Kidney epithelial cell (primary cell): ENCODE measurements around the gene KRTAP4-7. TPM values are rescaled to one million over a fixed set of nuclear protein-coding genes. Genes with fewer than 3 reads are reported as not detected.

ENCODE experiments used
- DNase-seq: peaks from one replicate; pipeline ENCODE4 v3.0.0-alpha.2; 2010; ENCODE audit warnings: low read depth
- H3K27me3 ChIP-seq: 2 replicates; pipeline ENCODE4 v1.6.0; 2011; ENCODE audit warnings: low read length; ENCODE audit not compliant: control insufficient read depth, insufficient read depth
- H3K36me3 ChIP-seq: 2 replicates; pipeline ENCODE4 v1.5.1; 2011; ENCODE audit warnings: low read length; ENCODE audit not compliant: control insufficient read depth, insufficient read depth
- H3K4me3 ChIP-seq: 2 replicates; pipeline ENCODE4 v1.5.1; 2011; ENCODE audit warnings: low read depth, mild to moderate bottlenecking, control low read depth, low read length
- CTCF ChIP-seq: IDR thresholded peaks from 2 replicates; pipeline ENCODE4 v1.5.1; 2011; ENCODE audit warnings: mild to moderate bottlenecking, moderate library complexity, low read length, control low read depth, inconsistent platforms; ENCODE audit not compliant: insufficient read depth, poor library complexity, severe bottlenecking
- total RNA-seq: library from RNA; depleted of rRNA; stranded (reverse); fragments of >200 nt; gene quantifications from 2 replicates; pipeline ENCODE4 v1.2.3, GENCODE V29; 2015

Gene KRTAP4-7
- total RNA-seq, 1 donor from 2014 or later = not detected

DNA sequence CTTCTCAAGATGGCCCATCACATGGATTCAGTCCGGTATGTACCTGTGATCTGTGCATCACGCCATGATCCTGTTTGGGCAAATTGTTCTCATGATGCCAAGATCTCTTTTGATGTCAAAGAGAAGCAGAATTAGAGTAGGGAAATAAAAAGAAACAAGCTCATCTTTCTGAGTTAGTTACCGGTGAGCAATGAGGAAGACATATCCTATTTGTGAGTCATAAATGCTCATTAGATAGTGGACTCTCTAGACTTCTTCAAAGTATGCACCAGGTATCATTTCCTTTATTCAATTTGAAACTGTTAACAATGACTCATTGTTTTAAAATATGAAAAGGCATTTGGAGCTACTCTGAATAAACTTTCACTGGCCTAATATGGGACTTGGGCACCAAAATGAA is 48.0 kb downstream of the KRTAP4-7 start:
- no peak for TF ChIP-seq CTCF
- no peaks in the 10 kb centered on the region for H3K36me3 ChIP-seq
- DNase-seq = peak; percentile 18

DNA sequence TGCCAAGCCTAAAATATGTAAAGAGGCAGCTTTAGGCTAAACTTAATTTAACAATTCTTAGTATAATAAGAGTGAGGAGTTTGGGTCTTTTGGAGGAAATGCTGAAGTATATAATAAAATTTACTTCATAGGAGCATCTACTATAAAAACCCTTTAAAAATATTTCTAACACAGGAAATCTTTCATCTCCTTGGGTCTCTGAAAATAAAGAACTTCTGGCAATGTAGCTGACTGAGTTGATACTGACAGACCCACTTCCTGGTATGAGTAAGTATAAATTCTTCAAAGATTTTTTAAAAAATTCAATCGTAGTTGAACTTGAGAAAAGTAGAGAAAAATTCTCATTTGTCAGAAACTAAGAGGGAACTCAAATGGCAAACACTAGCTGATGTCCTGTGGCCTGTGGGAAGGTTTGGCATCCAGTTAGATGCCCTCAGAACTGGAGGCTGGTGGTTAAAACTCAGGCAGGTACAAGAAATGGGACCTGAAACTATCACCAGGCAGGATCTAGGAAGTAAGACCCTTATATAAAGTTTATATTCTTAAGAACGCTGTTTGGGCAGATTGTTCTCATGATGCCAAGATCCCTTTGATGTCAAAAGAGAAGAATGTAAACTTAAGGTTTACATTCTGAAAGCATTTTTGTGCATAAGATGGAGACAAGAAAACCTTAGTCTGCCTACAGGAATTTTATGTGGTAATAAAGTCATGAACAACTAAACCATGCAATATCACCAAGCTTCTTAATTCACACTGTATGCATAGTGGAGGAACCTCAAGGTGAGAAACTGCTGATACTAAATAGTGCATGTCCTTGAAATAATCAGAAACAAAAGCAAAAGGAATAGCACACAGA is 50.2 kb downstream of the KRTAP4-7 start:
- H3K27me3 ChIP-seq = no peaks in the 10 kb centered on the region
- no peak for DNase-seq
- no peak for TF ChIP-seq CTCF
- H3K36me3 ChIP-seq = no peaks in the 10 kb centered on the region
- no peak overlapping the region for H3K4me3 ChIP-seq

More for the DNA sequence above, 48.0 kb downstream of the KRTAP4-7 start:
- no peak overlapping the region for H3K4me3 ChIP-seq
- no peaks in the 10 kb centered on the region for H3K27me3 ChIP-seq

Other genes with a start within 250 kb of the KRTAP4-7 start
- not detected in 2 replicates for gene KRT12, start 216.9 kb upstream of the KRTAP4-7 start, total RNA-seq
- not detected in 2 replicates for gene KRT20, start 198.9 kb upstream of the KRTAP4-7 start, total RNA-seq
- gene KRT23, start 146.5 kb upstream of the KRTAP4-7 start, total RNA-seq = 24.2 and 25.9 TPM in 2 replicates
- not detected in 2 replicates for gene KRT39, start 117.2 kb upstream of the KRTAP4-7 start, total RNA-seq
- not detected in 2 replicates for gene KRT40, start 99.8 kb upstream of the KRTAP4-7 start, total RNA-seq
- gene KRTAP3-3, start 90.0 kb upstream of the KRTAP4-7 start, total RNA-seq = not detected in 2 replicates
- not detected in 2 replicates for gene KRTAP3-2, start 84.2 kb upstream of the KRTAP4-7 start, total RNA-seq
- not detected in 2 replicates for gene KRTAP3-1, start 75.0 kb upstream of the KRTAP4-7 start, total RNA-seq
- not detected in 2 replicates for gene KRTAP1-5, start 56.9 kb upstream of the KRTAP4-7 start, total RNA-seq
- gene KRTAP1-4, start 54.0 kb upstream of the KRTAP4-7 start, total RNA-seq = not detected in 2 replicates
- not detected in 2 replicates for gene KRTAP1-3, start 49.3 kb upstream of the KRTAP4-7 start, total RNA-seq
- not detected in 2 replicates for gene KRTAP1-1, start 42.7 kb upstream of the KRTAP4-7 start, total RNA-seq
- not detected in 2 replicates for gene KRTAP2-1, start 36.8 kb upstream of the KRTAP4-7 start, total RNA-seq
- gene KRTAP2-2, start 28.9 kb upstream of the KRTAP4-7 start, total RNA-seq = not detected in 2 replicates
- 4.3 and 5.2 TPM in 2 replicates for gene KRTAP2-3, start 24.0 kb upstream of the KRTAP4-7 start, total RNA-seq
- gene KRTAP2-4, start 18.3 kb upstream of the KRTAP4-7 start, total RNA-seq = not detected in 2 replicates
- gene KRTAP4-8, start 14.0 kb downstream of the KRTAP4-7 start, total RNA-seq = not detected in 2 replicates
- gene KRTAP4-16, start 18.1 kb downstream of the KRTAP4-7 start, total RNA-seq = not detected in 2 replicates
- gene KRTAP4-9, start 21.2 kb downstream of the KRTAP4-7 start, total RNA-seq = not detected in 2 replicates
- gene KRTAP4-11, start 34.2 kb downstream of the KRTAP4-7 start, total RNA-seq = not detected in 2 replicates
- not detected in 2 replicates for gene KRTAP4-12, start 40.0 kb downstream of the KRTAP4-7 start, total RNA-seq
- gene KRTAP4-6, start 56.4 kb downstream of the KRTAP4-7 start, total RNA-seq = not detected in 2 replicates
- gene KRTAP4-5, start 65.7 kb downstream of the KRTAP4-7 start, total RNA-seq = not detected in 2 replicates
- not detected in 2 replicates for gene KRTAP4-4, start 76.6 kb downstream of the KRTAP4-7 start, total RNA-seq
- not detected in 2 replicates for gene KRTAP4-3, start 84.1 kb downstream of the KRTAP4-7 start, total RNA-seq
- not detected in 2 replicates for gene KRTAP4-2, start 94.1 kb downstream of the KRTAP4-7 start, total RNA-seq
- not detected in 2 replicates for gene KRTAP4-1, start 100.8 kb downstream of the KRTAP4-7 start, total RNA-seq
- not detected in 2 replicates for gene KRTAP9-1, start 105.7 kb downstream of the KRTAP4-7 start, total RNA-seq
- gene KRTAP9-2, start 142.5 kb downstream of the KRTAP4-7 start, total RNA-seq = not detected in 2 replicates
- not detected in 2 replicates for gene KRTAP9-3, start 148.3 kb downstream of the KRTAP4-7 start, total RNA-seq
- not detected in 2 replicates for gene KRTAP9-8, start 153.8 kb downstream of the KRTAP4-7 start, total RNA-seq
- gene KRTAP9-4, start 165.5 kb downstream of the KRTAP4-7 start, total RNA-seq = not detected in 2 replicates
- not detected in 2 replicates for gene KRTAP9-9, start 171.2 kb downstream of the KRTAP4-7 start, total RNA-seq
- gene KRTAP9-6, start 181.2 kb downstream of the KRTAP4-7 start, total RNA-seq = not detected in 2 replicates
- not detected in 2 replicates for gene KRTAP9-7, start 191.5 kb downstream of the KRTAP4-7 start, total RNA-seq
- not detected in 2 replicates for gene KRTAP29-1, start 218.7 kb downstream of the KRTAP4-7 start, total RNA-seq
- gene KRTAP16-1, start 225.2 kb downstream of the KRTAP4-7 start, total RNA-seq = not detected in 2 replicates
- not detected in 2 replicates for gene KRTAP17-1, start 231.6 kb downstream of the KRTAP4-7 start, total RNA-seq